ENCODE measurements around the gene USP2.
A peak's percentile ranks its signal among the peaks of the same experiment; 100 is the strongest.

The USP2 gene

DNA sequence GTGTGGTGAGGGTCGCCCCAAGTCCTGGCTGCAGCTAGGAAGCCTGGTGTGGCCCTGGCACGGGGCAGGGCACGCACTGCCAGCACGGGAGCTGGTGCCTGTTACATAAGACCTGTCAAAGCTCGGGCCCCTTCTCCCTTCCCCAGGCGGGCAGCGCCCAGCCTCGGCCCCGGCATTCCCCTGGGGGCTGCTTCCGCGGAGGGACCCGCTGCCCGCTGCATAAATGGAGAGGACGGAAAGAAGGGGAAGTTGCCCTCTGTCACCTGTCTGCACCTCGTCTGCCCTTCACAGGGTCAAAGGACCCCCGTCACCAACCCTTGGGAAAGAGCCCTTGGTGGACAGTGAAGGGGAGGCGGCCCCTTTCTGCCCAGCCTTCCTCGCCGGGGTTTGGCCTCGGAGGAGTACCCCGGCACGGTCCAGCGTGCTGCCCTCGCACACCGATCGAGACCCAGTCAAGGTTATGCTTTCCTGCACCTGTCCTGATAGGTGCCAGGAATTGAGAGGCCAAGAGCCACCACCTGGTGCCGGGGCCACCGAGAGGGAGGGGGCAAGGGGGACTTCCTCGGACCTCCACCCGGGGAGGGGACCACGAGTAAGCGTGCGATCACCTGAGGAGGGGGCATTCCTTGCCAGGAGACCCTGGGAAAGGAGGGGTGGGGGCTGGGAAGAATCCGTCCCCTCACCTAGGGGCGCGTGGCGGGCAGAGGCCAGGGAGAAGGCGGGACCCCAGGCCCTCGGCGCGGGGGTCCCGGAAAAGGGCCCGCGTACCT is 18.2 kb downstream of the USP2 start:
- DNase-seq: no peak

DNA sequence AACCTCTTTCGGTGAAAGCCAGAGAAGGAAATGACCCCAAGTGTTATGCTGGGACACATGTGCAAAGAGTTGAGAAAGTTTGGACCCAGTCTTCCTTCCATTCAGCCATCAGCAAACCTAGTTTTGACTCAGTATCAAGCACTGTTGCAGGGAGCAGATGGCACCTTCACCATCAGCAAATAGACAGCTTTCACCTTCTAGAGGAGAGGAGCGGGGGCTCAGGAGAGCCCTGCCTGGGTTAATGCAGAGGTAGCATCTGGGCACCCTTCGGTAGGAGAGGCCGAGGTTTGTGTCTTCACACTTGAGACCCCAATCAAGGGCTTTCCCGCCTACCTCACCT is 18.8 kb downstream of the USP2 start:
- no peak for DNase-seq

DNA sequence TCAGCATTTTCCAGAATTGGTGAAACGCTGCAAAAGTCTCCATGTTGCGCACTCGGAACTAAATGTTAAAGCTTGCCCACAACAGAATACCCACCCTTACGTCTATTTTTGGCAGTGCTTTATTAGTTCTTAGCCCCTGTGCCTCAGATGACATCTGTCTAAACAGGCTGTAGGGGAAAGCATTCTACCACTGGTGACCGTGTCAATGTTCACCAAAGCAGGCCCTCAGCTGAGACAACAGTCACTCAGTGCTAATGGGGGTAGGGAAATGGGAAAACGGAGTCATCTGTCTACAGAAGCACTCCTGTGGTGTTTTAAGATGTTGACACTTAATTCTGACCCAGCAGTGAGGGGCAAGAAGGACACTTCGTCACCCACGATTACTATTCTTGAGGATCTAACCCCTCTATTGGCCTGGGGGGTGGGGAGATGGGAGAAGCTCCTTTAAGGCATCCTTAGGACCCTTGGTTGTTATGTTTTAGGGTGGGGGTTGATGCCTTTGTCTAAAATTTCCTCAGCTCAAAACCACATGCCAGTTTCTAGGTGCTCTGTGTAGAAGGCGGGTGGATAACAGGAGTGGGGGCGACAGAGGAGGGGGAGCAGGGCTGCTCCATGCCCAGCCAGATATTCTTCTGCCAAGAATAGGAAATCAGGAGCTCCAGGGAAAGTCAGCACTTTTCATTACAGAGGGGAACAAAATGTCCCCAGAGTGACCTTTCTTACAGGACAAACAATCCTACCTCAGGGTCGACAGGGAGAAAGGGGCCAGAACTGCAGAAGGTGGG is 19.4 kb downstream of the USP2 start:
- DNase-seq: no peak

DNA sequence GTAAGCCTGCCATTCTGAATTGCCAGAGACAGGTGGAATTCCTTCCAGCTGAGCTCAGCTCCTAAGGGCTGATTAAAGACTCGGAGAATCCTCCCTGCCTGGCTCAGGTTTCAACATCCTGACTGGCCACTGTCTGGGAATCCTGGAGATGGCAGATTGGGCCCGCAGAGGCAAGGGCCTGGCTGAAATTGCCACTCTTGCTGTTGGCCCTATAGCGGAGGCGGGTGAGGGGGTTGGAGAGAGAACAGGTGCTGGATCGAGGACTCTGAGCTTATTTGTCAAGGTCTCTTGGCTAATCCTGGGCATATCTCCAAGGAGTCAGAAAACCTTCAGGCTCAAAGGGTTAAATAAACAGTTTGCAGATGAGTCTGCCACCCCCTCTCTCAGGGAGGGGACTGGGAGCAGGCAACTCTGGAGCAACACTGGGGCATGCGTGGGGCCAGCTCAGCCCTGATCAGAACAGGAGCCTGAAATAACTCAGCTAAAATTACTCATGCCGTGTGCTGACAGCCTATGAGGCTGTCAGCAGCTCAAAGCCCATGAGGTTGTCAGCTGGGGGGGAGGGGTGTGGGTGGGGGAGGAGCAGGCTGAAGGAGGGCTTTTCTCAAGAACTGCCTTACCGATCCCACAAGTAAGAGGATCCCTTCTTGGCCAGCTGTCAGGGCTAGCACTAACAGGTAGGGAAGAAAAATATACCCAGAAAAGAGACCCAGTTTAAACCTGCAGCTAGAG is 20.3 kb downstream of the USP2 start:
- no peak for DNase-seq

DNA sequence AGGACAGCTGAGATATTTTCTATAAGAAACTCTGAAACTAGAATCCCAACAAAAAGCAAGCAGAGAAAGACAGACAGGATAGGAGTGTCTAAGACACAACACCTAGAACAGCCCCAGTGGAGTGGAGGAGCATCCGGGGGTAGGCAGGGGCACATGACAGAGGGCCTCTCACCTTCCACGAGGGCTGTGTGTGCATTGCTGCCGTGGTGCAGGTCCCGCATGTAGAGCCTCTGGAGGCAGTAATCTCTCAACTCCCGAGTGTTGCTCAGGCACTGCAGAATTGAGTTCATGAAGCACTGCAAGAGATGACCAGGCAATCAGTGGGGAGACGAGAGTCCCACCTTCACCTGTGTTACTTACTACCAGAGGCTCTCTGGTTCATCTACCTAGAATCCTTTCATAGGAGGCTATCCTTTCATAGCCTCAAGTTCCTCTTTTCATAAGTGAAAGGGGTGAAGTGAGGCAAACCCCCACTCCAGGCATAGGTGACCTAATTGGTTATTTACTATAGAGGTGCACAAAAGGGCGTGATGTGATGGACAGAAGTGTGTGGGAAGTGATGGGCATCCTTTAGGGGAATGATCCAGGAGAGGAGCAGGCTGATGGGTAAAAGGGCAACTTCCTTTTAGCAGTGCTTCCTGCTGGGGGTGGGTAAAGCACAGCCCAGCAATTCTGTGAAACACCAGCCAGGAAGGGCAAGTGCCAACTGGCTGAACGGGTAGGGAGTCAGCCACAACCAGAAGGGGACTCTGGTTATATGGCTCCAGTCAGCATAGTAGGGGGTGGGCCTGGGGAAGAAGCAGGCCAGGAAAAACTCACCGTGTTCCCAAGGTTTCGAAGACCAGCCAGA is 21.9 kb downstream of the USP2 start:
- DNase-seq: no peak

DNA sequence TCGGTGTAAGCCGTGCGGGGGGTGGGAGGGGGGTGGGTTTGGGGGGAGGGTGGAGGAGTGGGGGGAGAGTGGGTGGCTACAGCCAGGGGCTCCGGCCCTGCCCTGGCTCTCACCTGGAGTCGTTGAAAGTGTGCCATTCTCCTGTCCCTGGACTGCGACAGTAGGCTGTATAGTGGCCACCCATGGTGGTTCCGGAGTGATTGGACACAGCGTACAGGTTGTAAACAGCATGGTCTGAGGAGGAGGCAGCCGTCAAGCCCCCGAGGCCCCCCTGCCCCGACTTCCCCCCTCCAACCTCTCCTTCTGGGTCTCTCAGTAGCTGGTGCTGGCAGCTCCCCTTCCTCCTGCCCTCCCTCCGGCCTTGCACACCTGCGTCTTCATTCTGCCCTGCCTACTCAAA is 24.4 kb downstream of the USP2 start:
- DNase-seq: no peak

DNA sequence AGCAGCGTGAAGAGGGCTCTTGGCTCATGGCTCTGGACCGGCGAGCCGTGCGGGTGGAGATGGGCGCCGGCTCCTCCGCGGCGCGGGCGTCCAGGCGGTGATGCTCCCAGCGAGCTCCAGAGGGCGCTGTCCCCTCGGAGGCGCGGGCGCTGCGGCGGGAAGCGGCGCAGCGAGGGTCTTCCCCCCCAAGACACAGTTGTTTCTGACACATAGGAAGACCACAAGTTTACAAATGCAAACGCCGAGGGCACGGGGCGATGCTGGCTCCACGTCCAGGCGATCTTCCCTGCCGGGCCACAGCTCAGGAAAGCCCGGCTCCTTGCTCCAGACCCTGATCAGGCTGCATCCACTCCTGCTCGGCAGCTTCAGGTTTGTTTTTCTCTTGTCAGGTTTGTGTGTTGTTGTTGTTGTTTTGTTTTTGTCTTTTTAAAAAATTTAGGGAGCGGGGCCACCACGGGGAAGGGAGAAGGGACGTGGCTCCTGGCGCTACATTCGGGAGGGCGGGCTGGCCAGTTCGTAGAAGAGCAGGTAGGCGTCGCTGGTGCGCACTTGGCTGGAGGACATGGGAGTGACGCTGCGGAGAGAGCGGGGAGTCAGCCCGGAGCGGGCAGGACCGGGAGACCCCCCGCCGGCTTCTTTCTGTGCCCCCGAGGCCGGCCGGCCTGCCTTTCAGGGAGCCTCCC is 25.0 kb downstream of the USP2 start:
- DNase-seq: peak; percentile 35 to 81 (median 64)

DNA sequence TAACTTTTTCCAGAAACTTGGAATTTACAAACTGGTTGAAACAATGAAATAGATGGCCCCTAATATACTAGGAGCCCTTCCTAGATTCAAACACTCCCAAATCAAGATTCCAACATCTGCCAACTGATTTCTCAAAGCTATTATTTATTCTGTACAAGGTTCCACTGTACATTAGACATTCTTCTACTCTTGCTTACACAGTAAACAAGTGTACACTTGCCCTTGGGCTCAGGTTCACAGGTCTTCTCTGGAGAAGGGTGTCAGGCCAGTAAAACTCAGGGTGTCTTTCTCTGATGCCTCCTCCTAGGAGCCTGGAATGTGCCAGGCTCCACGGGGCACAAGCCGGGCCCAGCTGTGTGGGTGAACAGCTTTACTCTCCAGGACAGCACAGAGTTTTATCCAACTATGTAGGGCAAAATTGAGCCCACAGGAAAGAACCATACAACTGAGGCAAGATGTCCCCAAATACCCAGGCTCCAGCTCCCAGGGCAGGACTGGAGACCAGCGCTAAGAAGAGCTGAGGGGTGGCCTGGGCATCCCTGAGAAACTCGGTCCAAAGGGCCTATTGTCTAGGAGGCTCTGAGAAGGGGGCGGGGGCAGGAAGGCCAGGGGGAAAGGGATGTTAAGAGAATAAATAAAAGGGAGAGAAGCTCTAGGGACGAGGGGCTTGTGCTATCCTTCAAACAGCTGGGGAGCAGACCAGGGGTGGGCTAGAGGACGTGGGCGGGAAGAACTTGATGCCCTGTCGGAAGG is 26.2 kb downstream of the USP2 start:
- DNase-seq: no peak

DNA sequence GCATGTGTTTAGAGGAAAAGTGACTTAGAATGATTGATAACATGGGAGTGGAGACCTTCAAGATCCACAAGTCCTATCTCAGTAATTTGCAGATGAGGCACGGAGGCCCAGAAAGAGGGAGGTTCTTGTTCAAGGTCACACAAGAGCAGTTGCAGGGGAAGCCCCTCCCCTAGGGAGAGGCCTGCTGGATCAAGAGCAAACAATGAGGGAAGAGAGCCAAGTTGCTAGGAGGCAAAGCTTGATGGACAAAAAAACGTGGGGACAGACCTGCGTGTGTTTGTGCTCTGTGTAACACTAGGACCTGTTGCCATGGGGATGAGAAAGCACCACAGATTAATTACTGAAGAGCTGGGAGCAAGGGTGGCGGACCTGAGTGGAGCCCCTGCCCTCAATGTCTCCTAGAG is 28.6 kb downstream of the USP2 start:
- DNase-seq: no peak

DNA sequence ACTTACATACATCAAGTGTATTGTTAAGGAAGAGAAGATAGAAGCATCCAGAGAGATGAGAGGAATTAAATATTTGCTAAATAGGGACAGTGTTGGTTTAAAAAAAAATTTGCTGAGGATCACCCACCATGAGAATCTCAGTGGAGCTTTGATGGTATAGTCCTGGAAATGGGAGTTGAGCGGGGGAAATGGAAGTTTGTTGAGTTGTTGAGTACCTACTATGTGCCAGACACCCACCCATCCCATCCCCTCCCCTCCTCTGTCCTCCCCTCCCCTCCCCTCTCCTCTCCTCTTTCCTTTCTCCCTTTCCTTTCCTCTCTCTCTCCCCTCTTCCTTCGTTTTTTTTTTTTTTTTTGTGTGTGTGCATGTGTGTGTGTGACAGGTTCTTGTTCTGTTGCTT is 30.3 kb downstream of the USP2 start:
- DNase-seq: no peak

DNA sequence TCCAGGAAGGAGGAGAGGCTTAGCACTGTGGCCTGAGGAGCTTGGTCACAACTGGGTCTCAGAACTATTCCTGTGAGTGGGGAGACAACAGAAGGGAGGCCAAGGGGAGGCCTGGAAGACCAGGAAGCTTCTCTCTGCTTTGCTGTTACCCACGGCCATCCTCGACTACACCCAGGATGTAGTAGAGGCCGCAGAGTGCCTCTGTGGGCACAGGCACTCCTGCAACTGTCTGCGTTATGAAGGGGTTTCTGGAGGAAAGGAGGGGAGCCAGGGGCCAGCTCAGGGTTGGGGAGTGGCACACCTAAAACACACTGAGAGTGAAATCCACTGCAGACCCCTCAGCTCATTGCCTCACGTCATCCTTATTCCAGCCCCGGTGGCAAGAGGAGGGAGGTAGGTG is 31.2 kb downstream of the USP2 start:
- DNase-seq: no peak

DNA sequence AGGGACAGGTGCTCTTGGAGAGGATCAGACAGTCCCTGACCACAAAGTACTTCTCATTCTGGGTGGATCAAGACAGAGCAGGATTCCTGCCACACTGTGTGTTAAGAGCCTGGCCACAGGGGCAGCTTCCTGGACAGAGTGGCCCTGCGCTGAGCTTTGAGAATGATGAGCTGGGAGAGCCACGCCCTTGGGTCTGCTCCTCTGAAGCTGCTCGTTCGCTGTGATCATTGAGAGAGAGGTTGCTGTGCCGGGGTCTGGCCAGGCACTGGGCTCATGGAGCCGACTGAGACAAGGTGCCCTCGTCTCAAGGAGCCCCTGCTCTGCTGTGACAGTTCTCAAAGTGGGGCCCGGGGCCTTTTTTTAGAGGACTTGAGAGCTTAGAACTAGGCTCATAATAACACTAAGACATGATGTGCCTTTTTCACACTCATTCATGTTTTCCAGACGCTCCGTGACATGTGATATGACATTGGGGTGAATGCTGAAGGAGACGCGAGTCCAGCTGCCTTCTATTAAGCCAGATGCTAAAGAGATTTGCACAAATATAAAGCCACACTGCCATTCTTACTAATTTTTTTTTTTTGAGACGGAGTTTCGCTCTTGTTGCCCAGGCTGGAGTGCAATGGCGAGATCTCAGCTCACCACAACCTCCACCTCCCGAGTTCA is 33.4 kb downstream of the USP2 start:
- no peak for DNase-seq

DNA sequence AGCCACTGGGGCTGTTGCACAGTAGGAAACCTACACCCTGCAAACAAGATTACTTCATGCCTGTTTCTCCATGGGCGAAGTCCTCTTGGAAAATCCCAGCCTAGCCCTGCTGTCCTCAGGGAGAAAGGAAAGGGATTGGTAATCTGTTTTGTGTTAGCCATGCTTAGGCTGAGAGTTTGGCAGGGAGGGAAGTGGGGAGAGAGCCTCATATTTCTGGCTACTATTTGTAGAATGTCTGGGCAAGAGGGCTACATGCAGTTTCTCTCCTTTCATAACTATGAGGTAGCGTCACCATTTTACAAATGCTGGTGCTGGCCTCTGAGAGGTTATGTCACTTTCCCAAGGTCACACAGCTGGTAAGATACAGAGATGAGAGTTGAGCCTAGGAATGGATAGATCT is 34.2 kb downstream of the USP2 start:
- no peak for DNase-seq

DNA sequence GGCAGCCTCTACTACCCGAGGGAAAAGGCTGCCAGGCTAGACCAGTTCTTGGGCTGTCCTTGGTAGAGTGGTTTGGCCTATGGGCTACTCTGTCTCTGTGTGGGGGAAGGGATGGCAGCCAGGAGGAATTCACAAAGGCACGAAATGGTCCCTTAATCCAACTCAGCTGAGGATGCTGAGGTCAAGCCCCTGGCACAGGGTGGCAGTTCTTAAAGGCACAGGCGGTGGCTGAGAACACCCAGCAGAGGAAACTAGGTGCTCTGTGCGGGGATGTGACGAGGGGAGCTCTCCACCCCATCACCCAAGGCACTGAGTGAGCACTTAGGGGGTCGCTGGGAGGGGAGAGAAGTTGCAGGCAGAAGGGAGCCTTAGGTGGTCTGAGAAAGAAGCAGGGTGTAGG is 34.9 kb downstream of the USP2 start, which contains the start of gene MFRP:
TSS of gene MFRP (minus strand) at position 101 of the 400 bp plus-strand sequence. CDS start 192 bp downstream, outside the sequence.
- no peak for DNase-seq

DNA sequence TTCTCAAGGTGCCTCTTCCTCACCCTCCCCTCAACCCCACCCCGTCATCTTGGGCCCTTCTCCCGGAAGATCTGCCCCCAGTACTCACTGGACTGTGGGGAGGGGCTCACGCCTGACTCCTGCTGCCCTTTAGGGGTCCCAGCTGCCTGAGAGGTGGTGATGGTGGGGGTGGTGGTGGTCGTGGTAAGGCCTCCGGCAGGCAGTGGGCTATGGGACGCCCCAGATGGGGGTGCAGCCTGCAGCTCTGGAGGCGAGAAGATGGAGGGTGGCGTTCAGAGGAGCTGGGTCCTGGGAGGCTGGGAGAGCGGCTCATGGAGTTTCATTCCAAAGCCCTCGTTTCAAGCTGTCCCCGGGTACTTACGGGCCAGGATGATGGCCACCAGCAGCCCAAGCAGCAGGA is 35.8 kb downstream of the USP2 start:
- no peak for DNase-seq

DNA sequence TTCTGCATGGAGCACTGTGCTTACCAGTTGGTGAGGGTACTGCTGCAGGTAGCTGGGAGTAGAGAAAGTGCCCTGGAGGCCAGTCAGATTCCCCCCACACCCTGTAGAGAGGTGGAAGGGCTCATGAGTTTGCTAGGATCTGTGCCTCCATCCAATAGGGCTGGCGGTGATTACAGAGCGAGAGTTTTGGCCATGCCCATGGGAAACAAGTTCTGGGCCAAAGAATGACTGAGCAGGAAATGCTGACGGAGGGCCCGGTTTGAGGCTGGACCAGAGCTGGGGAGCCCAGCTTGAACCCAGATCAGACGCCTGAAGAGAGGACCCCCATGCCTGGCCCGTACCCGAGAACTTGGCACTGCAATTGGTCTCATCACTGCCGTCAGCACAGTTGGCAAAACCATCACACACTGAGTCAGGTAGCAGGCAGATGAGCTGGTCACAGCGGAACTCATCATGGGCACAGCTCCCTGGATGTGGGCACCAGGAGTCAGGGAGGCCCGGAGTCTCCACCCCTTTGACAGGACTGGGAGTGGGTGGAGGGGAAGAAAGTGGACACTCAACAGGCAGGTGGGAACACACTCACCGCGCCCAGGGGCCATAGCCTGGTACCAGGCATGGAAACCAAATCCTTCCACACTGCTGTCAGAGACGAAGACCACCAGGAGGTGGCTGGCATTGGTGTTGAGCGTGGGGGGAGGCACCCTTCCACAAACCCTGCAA is 37.0 kb downstream of the USP2 start:
- no peak for DNase-seq

DNA sequence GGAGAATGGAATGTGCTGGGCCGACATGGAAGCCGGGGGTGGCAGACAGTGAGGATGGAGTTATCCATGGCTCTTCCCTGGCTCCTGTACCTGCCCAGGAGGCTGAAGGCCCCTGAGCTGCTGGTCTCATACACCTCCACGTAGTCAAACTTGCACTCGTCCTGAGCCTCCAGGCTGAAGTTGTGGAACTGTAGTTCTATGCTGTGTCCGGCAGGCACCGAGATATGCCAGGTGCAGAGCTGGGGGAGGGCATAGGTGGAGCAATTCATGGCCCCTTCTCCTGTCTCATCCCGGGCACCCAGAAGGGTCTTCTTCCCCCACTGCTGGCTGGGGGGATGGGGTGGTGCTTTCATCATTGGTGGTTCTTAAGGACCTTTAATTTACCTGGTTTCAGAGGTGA is 37.8 kb downstream of the USP2 start:
- no peak for DNase-seq

DNA sequence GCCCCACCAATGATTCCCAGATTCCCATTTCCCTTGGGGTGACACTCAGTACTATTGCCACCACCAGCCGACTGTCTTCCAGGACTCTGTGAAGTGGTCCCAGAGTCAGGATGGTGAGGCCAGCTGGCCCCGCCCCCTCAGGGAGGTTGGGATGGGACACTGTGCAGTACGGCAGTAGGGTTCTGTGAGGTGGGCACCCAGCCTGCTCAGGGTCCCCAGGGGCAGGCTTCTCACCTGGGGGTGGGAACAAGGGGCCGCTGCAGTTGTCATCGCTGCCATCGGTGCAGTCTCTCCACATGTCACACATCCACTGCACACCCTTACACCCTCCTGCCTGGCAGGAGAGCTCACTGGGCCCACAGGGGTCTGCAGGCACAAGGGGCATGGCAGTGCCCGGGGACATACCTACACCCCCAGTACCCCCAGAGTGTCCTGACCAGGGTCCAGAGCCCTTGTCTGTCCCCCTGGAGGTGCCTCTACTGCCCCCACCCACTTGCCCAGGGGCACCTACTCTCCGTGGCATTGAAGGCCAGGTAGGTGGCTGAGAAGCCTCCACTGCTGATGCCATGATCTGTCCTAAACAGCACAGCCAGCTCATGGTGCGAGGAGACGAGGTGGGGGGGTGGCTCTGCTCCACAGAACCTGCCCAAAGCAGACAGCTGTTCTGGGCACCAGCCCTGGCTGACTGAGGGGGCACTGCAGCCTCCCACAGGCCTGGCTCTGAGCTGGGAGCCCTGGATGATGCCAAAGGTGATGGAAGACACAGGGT is 38.9 kb downstream of the USP2 start:
- no peak for DNase-seq

DNA sequence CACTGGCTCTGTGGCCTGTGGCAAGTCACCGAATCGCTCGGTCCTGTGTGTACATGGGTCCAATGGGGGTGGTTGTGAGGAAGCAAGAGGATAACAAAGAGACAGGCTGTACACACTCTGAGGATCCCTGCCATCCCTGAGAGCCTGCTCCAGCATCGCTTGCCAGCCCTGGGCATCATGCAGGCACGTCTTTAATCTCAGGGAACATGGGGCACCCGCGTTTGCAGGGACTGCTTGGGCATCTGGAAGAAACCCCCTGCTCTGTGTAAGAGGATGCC is 39.5 kb downstream of the USP2 start:
- no peak for DNase-seq

Measured in stimulated activated naive CD4-positive, alpha-beta T cell (primary cell).